Keratinocyte (primary cell): ENCODE measurements around the gene IL17D. TPM values are rescaled to one million over a fixed set of nuclear protein-coding genes. Genes with fewer than 3 reads are reported as not detected.

Experiments used
- DNase-seq: peaks from one replicate; pipeline ENCODE4 v3.0.0-alpha.2; 2011; ENCODE audit warnings: low read depth, missing footprints, low spot score
- FAIRE-seq: peaks from 2 replicates; lab custom pipeline; 2011; peaks lifted over from hg19 to GRCh38; lab: Jason Lieb, UNC
- H2AFZ ChIP-seq: 2 replicates; pipeline ENCODE4 v1.6.0; 2012; ENCODE audit warnings: low read length, control low read depth, inconsistent platforms; ENCODE audit not compliant: control insufficient read depth
- H3K27ac ChIP-seq: 2 replicates; pipeline ENCODE4 v1.5.1; 2011; ENCODE audit warnings: low read length; ENCODE audit not compliant: control insufficient read depth, insufficient read depth
- H3K27me3 ChIP-seq: 3 replicates; pipeline ENCODE4 v1.6.0; 2011; ENCODE audit warnings: low read length; ENCODE audit not compliant: control insufficient read depth, insufficient read depth; ENCODE audit errors: extremely low read depth
- H3K36me3 ChIP-seq, 2 experiments: 2 replicates in 1 of 2; 3 replicates in 1 of 2; pipeline ENCODE4 v1.5.1; 2011; ENCODE audit warnings: low read length in 2 of 2, mild to moderate bottlenecking in 1 of 2; ENCODE audit not compliant: control insufficient read depth in 2 of 2, insufficient read depth in 2 of 2; ENCODE audit errors: extremely low read depth in 1 of 2
- H3K4me1 ChIP-seq: 3 replicates; pipeline ENCODE4 v1.5.1; 2011; ENCODE audit warnings: low read length; ENCODE audit not compliant: control insufficient read depth, insufficient read depth; ENCODE audit errors: extremely low read depth
- H3K4me2 ChIP-seq: 3 replicates; pipeline ENCODE4 v1.6.0; 2011; ENCODE audit warnings: low read depth, low read length; ENCODE audit not compliant: control insufficient read depth, insufficient read depth; ENCODE audit errors: extremely low read depth
- H3K4me3 ChIP-seq, 3 experiments: fragments of 200-600 bp in 1 of 3; sonication (generic) in 1 of 3; 2 replicates in 2 of 3; 3 replicates in 1 of 3; pipeline ENCODE4 v1.5.1; 2011 to 2016; ENCODE audit warnings: low read length in 3 of 3, mild to moderate bottlenecking in 3 of 3, control low read depth in 2 of 3, inconsistent platforms in 1 of 3, low read depth in 1 of 3, mixed read lengths in 1 of 3, mixed run types in 1 of 3, moderate library complexity in 1 of 3; ENCODE audit not compliant: control insufficient read depth in 2 of 3, insufficient read depth in 2 of 3; ENCODE audit errors: extremely low read depth in 1 of 3
- H3K79me2 ChIP-seq: 2 replicates; pipeline ENCODE4 v1.6.0; 2012; ENCODE audit warnings: low read length; ENCODE audit not compliant: control insufficient read depth, insufficient read depth
- H3K9ac ChIP-seq: 3 replicates; pipeline ENCODE4 v1.6.0; 2011; ENCODE audit warnings: low read length; ENCODE audit not compliant: control insufficient read depth, insufficient read depth; ENCODE audit errors: extremely low read depth
- H3K9me1 ChIP-seq: 3 replicates; pipeline ENCODE4 v1.6.0; 2011; ENCODE audit warnings: low read length; ENCODE audit not compliant: control insufficient read depth, insufficient read depth; ENCODE audit errors: extremely low read depth
- H3K9me3 ChIP-seq: 2 replicates; pipeline ENCODE4 v1.5.1; 2012; ENCODE audit warnings: low read depth, low read length; ENCODE audit not compliant: control insufficient read depth
- H4K20me1 ChIP-seq: 3 replicates; pipeline ENCODE4 v1.6.0; 2011; ENCODE audit warnings: low read length; ENCODE audit not compliant: control insufficient read depth, insufficient read depth; ENCODE audit errors: extremely low read depth
- EZH2 ChIP-seq: IDR thresholded peaks from one replicate; pipeline ENCODE4 v1.6.1; 2012; ENCODE audit warnings: inconsistent platforms, mild to moderate bottlenecking, low read length, moderate library complexity
- dilution Hi-C: fragments of 300-500 bp; cut with MboI; formaldehyde crosslinking; loops from one replicate; pipeline ENCODE4 v1.7.0; 2020; ENCODE audit warnings: low sequenced_read_pairs; ENCODE audit not compliant: extremely low pct_ligation_motif_present
- polyA plus RNA-seq, 5 experiments: library from polyadenylated mRNA; depleted of rRNA in 3 of 5; stranded (reverse) in 3 of 5; stranded (forward) in 1 of 5; unstranded in 1 of 5; fragments of >200 nt; gene quantifications; 1 replicate in 1 of 5; 2 replicates in 3 of 5; 3 replicates in 1 of 5; pipeline versions ENCODE4 v1.2.1 to v1.2.3, GENCODE V29; 2011 to 2012; ENCODE audit warnings: missing spikeins in 2 of 5, low read depth in 1 of 5, low replicate concordance in 1 of 5
- TF ChIP-seq, protein P1 (sequence below), 3 experiments: IDR thresholded peaks in 1 of 3; conservative IDR thresholded peaks in 1 of 3; optimal IDR thresholded peaks in 1 of 3; 2 replicates in 2 of 3; 3 replicates in 1 of 3; pipeline versions ENCODE3 to v1.5.1; 2011; ENCODE audit warnings: low read length in 3 of 3, mild to moderate bottlenecking in 3 of 3, moderate library complexity in 2 of 3, control low read depth in 1 of 3, inconsistent platforms in 1 of 3; ENCODE audit not compliant: insufficient read depth in 2 of 3; ENCODE audit errors: extremely low read depth in 1 of 3

The IL17D gene
- polyA plus RNA-seq, 1 donor (not counting 4 experiments of a cell fraction or from before 2014, with no cell fraction given) = 0.09 TPM

DNA sequence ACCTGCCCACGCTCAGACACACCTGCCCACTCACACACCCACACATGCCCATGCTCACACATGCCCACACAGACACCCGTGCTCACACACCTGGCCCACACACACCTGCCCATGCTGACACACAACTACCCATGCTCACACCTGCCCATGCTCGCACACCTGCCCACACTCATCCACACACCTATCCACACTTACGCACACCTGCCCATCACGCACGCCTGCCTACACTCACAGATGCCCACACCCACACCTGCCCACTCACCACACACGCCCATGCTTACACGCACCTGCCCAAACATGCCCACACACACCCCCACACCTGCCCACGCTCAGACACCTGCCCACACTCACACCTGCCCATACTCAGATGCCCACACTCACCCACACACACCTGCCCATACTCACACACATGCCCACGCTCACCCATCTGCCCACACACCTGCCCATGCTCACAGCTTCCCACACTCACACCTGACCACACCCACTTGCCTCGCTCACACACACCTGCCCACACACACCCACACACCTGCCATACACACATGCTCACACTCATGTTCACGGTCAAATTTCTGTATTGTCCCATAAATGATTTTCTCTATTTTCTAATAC is 15.6 kb downstream of the IL17D start:
- dilution Hi-C loops = no loop called here
- H2AFZ ChIP-seq = no peak overlapping the region
- H3K27ac ChIP-seq = no peak overlapping the region
- H3K79me2 ChIP-seq = no peaks in the 10 kb centered on the region
- H3K9me3 ChIP-seq = no peaks in the 10 kb centered on the region
- H3K4me3 ChIP-seq = no peak overlapping the region
- DNase-seq (no peak), FAIRE-seq (no peak)
- H3K9me1 ChIP-seq = no peaks in the 10 kb centered on the region
- peaks cover 30% of the 10 kb centered on the region for H3K27me3 ChIP-seq
- no peak overlapping the region for H3K4me2 ChIP-seq
- H3K4me1 ChIP-seq = peaks cover 4% of the 10 kb centered on the region
- H3K9ac ChIP-seq = no peak overlapping the region
- H3K36me3 ChIP-seq = no peaks in the 10 kb centered on the region
- H4K20me1 ChIP-seq = no peaks in the 10 kb centered on the region
- TF ChIP-seq, protein P1, sequence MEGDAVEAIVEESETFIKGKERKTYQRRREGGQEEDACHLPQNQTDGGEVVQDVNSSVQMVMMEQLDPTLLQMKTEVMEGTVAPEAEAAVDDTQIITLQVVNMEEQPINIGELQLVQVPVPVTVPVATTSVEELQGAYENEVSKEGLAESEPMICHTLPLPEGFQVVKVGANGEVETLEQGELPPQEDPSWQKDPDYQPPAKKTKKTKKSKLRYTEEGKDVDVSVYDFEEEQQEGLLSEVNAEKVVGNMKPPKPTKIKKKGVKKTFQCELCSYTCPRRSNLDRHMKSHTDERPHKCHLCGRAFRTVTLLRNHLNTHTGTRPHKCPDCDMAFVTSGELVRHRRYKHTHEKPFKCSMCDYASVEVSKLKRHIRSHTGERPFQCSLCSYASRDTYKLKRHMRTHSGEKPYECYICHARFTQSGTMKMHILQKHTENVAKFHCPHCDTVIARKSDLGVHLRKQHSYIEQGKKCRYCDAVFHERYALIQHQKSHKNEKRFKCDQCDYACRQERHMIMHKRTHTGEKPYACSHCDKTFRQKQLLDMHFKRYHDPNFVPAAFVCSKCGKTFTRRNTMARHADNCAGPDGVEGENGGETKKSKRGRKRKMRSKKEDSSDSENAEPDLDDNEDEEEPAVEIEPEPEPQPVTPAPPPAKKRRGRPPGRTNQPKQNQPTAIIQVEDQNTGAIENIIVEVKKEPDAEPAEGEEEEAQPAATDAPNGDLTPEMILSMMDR (optimal IDR thresholded peaks at IDR 0.05 in 1 of 3, IDR thresholded peaks at IDR 0.05 in 1 of 3, conservative IDR thresholded peaks at IDR 0.05 in 1 of 3; ENCODE audit: extremely low read depth in 1 of 3, insufficient read depth in 2 of 3, low read length in 3 of 3) = no peak

DNA sequence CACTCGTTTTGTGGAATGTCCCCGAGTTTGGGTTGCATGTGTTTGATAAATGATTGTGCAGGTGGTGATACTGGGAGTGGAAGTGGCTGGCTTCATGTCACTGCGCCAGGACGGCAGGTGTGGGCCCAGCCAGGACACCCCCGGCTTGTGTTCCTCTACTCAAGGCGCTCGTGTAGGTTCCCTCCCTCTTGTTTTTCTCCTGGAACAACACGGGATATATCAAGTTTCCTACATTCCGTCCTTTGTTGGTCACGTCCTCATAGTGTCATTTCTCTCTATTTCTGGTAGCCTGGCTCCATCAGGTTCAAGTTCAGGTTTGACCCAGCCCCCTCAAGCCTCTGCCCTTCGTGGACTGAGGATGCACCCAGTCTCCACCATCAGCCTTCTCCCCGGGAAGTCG is 16.3 kb downstream of the IL17D start:
- H3K9me3 ChIP-seq = no peaks in the 10 kb centered on the region
- no peak overlapping the region for H3K27ac ChIP-seq
- no peaks in the 10 kb centered on the region for H3K79me2 ChIP-seq
- no peaks in the 10 kb centered on the region for H4K20me1 ChIP-seq
- H2AFZ ChIP-seq = no peak overlapping the region
- H3K4me2 ChIP-seq = no peak overlapping the region
- H3K9me1 ChIP-seq = no peaks in the 10 kb centered on the region
- H3K9ac ChIP-seq = no peak overlapping the region
- H3K4me1 ChIP-seq = peaks cover 4% of the 10 kb centered on the region
- FAIRE-seq (no peak), DNase-seq (no peak)
- no peak overlapping the region for H3K4me3 ChIP-seq
- no peak for TF ChIP-seq EZH2
- TF ChIP-seq, protein P1 (optimal IDR thresholded peaks at IDR 0.05 in 1 of 3, IDR thresholded peaks at IDR 0.05 in 1 of 3, conservative IDR thresholded peaks at IDR 0.05 in 1 of 3; ENCODE audit: extremely low read depth in 1 of 3, insufficient read depth in 2 of 3, low read length in 3 of 3) = no peak
- no peaks in the 10 kb centered on the region for H3K36me3 ChIP-seq
- dilution Hi-C loops = no loop called here
- peaks cover 23% of the 10 kb centered on the region for H3K27me3 ChIP-seq
